SK-N-SH treated with all-trans-retinoic acid at 6 μM for 48 hours (cell line): ENCODE data around the gene TOR1A.
A peak's percentile ranks its signal among the peaks of the same experiment; 100 is the strongest.

ENCODE experiments used
- ISL1 ChIP-seq: fragments of 250-450 bp; sonication (Bioruptor Pico); IDR thresholded peaks from 2 replicates; pipeline ENCODE4 v2.1.2; 2022; ENCODE audit warnings: mild to moderate bottlenecking, moderate library complexity
- PPARA ChIP-seq: fragments of 250-450 bp; sonication (Bioruptor Pico); IDR thresholded peaks from 2 replicates; pipeline ENCODE4 v1.5.0; 2020; ENCODE audit warnings: mild to moderate bottlenecking, borderline replicate concordance
- RARB ChIP-seq: fragments of 250-450 bp; sonication (Bioruptor Pico); IDR thresholded peaks from 2 replicates; pipeline ENCODE4 v1.8.0; 2021; ENCODE audit warnings: mild to moderate bottlenecking, moderate library complexity
- TCF4 ChIP-seq: fragments of 250-450 bp; sonication (Bioruptor Pico); IDR thresholded peaks from 2 replicates; pipeline ENCODE4 v1.8.0; 2021; ENCODE audit warnings: mild to moderate bottlenecking, moderate library complexity, borderline replicate concordance
- TF ChIP-seq, protein P1 (sequence below): fragments of 250-450 bp; sonication (Bioruptor Pico); IDR thresholded peaks from 2 replicates; pipeline ENCODE4 v1.5.1; 2020; ENCODE audit warnings: low read depth, mild to moderate bottlenecking, moderate library complexity
- TF ChIP-seq, protein P2 (sequence below): fragments of 250-450 bp; sonication (Bioruptor Pico); IDR thresholded peaks from 2 replicates; pipeline ENCODE4 v1.8.0; 2020; ENCODE audit warnings: mild to moderate bottlenecking, moderate library complexity, borderline replicate concordance

DNA sequence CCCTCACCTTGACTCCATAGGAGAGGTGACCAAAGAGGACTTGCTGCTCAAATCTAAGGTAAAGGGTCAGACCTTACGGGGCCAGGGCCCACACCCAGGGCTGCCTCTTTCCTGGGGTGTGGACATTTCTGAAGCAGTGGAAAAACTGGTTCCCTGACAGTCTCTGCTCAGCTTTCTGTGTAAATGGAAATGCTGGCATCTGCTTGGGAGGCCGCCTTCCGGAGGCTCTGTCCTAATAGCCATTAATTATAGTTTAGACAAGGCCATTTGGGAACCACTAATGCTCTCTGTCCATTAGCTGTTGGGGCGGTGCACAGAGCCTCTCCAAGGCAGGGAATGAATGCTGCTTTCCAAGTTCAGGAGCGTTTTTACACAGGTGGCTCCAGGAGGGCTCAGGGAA is 28.6 kb upstream of the TOR1A start:
- TF ChIP-seq, protein P1, sequence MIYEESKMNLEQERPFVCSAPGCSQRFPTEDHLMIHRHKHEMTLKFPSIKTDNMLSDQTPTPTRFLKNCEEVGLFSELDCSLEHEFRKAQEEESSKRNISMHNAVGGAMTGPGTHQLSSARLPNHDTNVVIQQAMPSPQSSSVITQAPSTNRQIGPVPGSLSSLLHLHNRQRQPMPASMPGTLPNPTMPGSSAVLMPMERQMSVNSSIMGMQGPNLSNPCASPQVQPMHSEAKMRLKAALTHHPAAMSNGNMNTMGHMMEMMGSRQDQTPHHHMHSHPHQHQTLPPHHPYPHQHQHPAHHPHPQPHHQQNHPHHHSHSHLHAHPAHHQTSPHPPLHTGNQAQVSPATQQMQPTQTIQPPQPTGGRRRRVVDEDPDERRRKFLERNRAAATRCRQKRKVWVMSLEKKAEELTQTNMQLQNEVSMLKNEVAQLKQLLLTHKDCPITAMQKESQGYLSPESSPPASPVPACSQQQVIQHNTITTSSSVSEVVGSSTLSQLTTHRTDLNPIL (CRISPR knock-in tag), result no peak
- TF ChIP-seq RARB (no peak), ISL1 (CRISPR knock-in tag) (peak; percentile 31; the same call in 1 of the 2 replicates), PPARA (CRISPR knock-in tag) (no peak), TCF4 (peak; percentile 36; the same call in 1 of the 2 replicates)
- TF ChIP-seq, protein P2, sequence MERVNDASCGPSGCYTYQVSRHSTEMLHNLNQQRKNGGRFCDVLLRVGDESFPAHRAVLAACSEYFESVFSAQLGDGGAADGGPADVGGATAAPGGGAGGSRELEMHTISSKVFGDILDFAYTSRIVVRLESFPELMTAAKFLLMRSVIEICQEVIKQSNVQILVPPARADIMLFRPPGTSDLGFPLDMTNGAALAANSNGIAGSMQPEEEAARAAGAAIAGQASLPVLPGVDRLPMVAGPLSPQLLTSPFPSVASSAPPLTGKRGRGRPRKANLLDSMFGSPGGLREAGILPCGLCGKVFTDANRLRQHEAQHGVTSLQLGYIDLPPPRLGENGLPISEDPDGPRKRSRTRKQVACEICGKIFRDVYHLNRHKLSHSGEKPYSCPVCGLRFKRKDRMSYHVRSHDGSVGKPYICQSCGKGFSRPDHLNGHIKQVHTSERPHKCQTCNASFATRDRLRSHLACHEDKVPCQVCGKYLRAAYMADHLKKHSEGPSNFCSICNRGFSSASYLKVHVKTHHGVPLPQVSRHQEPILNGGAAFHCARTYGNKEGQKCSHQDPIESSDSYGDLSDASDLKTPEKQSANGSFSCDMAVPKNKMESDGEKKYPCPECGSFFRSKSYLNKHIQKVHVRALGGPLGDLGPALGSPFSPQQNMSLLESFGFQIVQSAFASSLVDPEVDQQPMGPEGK (CRISPR knock-in tag), result no peak
